ENCODE measurements around the gene KIF18B.

GRCh38 chr17:44961921-44962350 is 14.4 kb upstream of the KIF18B start:
- TF ChIP-seq, protein P1, sequence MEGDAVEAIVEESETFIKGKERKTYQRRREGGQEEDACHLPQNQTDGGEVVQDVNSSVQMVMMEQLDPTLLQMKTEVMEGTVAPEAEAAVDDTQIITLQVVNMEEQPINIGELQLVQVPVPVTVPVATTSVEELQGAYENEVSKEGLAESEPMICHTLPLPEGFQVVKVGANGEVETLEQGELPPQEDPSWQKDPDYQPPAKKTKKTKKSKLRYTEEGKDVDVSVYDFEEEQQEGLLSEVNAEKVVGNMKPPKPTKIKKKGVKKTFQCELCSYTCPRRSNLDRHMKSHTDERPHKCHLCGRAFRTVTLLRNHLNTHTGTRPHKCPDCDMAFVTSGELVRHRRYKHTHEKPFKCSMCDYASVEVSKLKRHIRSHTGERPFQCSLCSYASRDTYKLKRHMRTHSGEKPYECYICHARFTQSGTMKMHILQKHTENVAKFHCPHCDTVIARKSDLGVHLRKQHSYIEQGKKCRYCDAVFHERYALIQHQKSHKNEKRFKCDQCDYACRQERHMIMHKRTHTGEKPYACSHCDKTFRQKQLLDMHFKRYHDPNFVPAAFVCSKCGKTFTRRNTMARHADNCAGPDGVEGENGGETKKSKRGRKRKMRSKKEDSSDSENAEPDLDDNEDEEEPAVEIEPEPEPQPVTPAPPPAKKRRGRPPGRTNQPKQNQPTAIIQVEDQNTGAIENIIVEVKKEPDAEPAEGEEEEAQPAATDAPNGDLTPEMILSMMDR (IDR thresholded peaks at IDR 0.05), result no peak
- no peak for TF ChIP-seq POLR2A (IDR thresholded peaks at IDR 0.05)

All from heart left ventricle (tissue), 13 donors.